ENCODE results near the gene LIMS2.
A peak's percentile ranks its signal among the peaks of the same experiment; 100 is the strongest.

LIMS2 gene

GRCh38 chr2:127656569-127657231 is 18.6 kb downstream of the LIMS2 start:
- no peak for DNase-seq

DNA sequence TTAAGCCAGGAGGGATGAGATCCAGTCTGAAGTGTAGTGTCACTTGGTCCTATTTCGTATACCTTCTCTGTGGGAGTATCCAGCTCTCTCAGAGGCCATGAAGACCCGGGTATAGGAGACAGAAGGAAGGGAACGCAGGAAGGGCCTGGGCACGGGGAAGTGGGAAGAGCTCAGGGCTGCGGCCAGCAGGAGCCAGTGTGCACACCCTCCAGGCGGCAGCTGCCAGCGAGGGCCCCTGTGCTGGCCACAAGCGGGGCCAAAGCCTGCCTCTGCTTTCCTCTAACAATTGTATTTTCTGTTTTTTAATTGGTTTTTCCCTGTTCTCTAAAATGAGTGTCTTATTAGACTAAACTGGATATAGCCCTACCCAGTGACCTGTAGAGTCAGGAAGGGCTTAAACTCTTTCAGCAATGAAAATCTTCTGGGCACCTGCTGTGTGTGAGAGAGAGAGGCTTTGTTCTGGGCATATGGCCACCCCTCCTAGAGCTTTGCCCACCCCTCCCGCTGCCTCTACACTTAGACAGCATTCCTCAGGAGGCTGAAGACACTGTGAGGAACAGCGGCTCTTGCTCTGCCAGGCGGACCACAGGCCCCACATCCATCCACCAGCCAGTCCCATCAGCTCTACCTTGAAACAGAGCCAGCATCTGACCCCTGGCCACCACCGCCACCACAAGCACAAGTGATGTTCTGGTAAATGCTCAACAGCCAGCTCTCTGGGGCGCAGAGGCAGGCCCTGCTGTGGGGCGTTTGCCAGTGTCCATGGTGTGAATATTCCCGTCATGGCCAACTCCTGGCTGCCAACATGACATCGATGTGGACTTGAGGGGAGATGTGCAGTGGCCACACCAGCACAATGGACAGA is 19.9 kb downstream of the LIMS2 start:
- DNase-seq: no peak

GRCh38 chr2:127654838-127655175 is 20.5 kb downstream of the LIMS2 start:
- DNase-seq: no peak

- no peak for DNase-seq
These were observed 21.1 kb downstream of the LIMS2 start for GRCh38 chr2:127654084-127654837.

- no peak for DNase-seq
These were observed 21.8 kb downstream of the LIMS2 start for GRCh38 chr2:127653421-127654083.

GRCh38 chr2:127652786-127653357 is 22.5 kb downstream of the LIMS2 start:
- no peak for DNase-seq

DNA sequence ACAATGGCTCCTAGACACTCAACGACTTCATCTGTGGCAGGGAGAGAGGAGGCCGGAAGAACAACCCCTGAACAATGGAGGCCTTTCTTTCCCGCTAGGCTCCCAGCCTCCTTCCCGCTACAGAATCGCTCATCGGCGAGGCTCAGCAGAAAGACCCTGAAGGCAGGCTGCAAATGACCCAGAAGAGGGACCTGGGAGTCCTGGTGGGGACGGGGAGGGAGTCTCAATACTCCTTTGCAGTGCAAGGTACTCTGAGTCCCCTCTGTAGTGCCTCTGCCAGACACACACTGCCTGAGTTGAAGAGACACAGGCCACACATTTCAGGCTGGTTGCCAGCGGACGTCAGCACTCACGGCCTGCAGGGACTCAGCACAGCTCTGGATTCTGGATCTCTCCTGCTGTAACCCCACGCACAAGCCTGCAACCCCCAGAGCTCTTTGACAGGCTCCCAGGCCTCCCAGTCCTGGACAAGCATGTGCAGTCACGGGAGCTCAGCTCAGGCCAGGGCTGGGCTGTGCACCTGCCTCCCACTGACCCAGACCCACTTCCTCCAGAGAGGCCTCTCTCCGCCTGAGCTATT is 23.3 kb downstream of the LIMS2 start:
- DNase-seq: no peak

- no peak for DNase-seq
These were observed 23.9 kb downstream of the LIMS2 start for GRCh38 chr2:127651381-127651809.

- no peak for DNase-seq
These were observed 24.4 kb downstream of the LIMS2 start for GRCh38 chr2:127650785-127651380.

- no peak for DNase-seq
These were observed 25.1 kb downstream of the LIMS2 start for GRCh38 chr2:127650041-127650784.

DNA sequence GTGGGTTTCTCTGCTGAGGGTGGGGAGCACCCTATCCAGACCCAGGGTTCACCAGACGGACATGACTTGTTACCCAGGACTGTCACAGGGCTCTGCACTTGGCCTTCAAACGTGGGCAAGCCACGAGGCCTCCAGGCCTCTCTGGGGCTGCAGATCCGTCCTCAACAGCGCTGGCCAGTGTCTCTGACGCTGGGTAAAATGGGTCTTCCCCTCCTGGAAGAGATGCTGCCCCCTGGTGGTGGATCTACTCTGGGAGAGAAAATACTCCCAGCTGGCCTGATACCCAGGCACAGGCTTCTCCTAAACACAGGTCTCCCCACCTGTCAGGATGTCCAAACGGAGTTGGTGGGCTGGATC is 25.7 kb downstream of the LIMS2 start:
- DNase-seq: peak; percentile 24

DNA sequence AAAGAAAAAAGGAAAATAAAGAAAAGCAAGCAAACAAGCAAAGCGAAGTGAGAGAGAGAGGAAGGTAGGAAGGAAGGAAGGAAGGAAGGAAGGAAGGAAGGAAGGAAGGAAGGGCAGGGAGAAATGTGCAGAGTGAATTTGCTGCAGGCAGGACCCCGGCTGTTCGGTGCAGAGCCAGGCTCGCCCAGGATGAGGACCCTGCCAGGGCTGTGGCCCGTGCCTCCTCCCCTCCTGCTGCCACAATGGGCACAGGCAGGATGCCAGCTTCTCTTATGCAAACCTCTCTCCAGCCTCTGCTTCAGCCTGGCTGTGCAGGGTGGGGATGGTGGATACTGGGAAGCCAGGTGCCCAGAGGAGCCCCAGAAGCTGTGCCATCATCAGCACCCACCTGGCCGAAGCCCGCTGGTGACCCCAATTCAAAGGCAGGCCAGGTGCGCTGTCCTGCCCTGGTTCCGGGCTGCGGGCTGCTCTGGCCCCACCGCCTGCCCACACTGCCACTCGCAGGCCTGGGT is 26.2 kb downstream of the LIMS2 start:
- DNase-seq: no peak

GRCh38 chr2:127648321-127648720 is 27.0 kb downstream of the LIMS2 start:
- no peak for DNase-seq

DNA sequence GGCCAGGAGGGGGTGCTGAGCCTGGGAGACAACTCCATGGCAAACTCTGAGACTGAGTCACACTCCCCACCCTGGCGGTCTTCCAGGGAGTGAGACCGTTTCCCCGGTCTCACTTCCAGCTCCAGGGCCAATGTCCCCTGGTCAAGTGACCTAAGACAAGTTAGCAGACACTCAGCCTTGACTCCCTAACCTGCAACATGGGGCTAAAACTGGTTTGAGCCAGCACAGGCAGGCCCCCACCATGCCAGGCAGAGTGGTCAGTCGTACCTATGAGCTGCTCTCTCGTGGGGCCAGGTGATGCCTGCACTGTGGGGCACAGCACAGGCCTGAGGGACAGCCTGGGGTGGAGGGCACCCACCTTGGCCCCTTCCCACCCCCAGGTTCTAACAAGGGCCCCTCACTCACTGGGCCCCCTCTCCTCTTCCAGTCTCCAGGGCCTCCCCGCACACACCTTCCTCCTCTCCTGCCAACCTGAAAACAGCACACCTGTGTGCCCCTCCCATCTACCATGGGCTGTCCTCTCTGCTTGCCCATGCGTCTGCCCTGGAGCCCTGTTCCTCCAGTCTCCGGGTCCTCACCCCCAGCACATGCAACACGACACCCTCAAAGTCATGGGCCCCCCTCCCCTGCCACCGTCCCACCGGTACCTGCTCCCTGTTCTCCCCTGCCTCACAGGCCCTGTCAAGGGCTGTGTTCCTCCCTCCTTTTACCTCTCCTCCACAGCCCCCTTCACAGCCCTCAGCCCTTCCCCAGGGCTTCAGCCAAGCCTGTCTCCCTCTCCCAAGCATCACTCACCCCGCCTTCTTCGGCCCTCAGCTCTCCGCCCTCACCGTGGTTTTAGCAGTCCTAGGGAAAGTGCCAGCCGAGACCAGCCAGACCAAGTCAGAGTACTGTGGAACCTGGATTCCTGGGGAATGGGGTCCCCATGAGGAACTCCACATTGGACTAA is 27.8 kb downstream of the LIMS2 start:
- DNase-seq: no peak

- no peak for DNase-seq
These were observed 28.7 kb downstream of the LIMS2 start for GRCh38 chr2:127646487-127647241.

GRCh38 chr2:127645395-127646291 is 29.7 kb downstream of the LIMS2 start, which contains the start of gene GPR17:
Gene GPR17 (plus strand): TSS chr2:127646153. CDS start chr2:127650736, 4,583 bp downstream.
- no peak for DNase-seq

DNA sequence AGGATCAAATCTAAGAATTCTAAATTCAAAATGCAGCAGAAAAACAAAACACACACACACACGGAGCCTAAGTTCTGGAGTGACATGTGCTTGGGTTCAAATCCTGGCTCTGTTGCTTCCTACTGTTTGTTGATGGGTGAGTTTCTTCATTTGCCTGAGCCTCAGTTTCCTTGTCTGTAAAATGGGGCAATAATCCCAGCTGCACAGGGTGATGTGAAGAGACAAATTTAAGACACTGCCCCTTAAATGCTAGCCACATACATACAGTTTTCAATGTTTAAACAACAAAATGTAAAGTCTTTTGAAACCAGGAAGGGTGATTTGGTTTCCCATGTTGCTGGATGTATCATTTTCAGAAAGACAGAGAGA is 30.3 kb downstream of the LIMS2 start:
- no peak for DNase-seq

Measured in NCI-H1048 (cell line).